GM19099 (cell line): Measurements from ENCODE around the gene TPST2.

Experiments
- POLR2A ChIP-seq: IDR thresholded peaks from 3 replicates; pipeline ENCODE4 v1.6.1; 2011; ENCODE audit warnings: low read depth; ENCODE audit not compliant: insufficient read length; ENCODE audit errors: extremely low read depth

The TPST2 gene

DNA sequence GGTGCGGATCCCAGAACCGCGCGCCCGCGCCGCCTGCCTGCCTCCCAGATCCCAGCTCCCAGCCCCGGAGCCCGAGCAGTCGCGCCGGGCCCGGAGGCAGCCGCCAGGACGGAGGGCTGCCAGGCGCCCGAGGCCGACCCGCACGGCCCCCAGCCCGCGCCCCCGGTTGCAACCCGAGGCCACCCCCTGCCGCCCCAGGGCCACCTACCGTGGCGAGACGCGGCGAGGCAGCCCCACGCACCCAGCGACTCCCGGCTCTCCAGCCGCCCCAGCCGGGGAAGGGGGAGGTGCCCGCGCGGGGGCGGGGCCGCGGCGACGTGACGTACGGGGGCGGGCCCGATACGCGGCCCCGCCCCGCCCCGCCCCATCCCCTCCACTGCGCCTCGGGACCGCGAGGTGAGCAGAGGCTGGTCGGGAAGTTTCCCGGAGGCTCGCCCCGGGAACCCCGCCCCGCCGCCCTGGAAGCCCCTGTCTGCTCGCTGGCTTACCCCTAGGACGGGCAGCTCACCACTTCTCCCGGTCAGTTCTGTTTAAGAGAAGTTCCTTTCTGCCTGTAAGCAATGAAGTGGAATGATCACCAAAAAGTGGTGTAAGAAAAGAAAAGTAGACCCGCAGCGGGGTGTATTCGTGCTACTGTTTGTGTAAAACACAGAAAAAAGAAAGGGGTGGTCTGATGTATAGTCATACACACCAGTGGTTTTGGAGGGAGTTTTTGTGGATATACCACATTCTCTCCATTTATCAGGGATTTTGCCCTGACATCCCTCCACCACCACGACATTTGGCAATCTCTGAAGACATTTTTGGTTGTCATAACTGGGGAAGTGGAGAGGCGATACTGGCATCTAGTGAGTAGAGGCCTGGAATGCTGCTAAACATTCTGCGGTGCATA is at the start of gene TPST2:
TSS of gene TPST2 (minus strand) at position 288 of the 892 bp plus-strand sequence. CDS start 48,502 bp downstream, outside the sequence.
- peak; percentile 89 for TF ChIP-seq POLR2A

DNA sequence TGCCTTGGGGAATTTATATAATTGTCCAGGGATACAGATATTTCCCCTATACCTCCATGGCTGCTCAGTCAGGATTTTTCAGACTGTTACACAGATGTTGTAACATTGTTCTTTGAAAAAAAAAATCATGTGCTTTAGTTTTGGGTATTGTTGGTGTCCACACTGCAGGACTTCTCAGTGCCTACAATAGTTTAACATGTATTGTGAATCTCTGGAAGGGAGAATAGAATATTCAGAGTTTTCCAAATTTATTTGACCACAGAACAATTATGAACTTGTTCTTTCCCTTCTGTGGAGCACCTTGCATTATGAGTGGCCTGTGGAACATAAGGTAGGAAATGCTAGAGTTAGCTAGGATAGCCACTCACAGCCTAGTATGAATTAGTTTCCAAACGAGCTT is 46.4 kb upstream of the TPST2 start:
- TF ChIP-seq POLR2A = no peak

GRCh38 chr22:26635117-26635516 is 45.2 kb upstream of the TPST2 start:
- TF ChIP-seq POLR2A = no peak

DNA sequence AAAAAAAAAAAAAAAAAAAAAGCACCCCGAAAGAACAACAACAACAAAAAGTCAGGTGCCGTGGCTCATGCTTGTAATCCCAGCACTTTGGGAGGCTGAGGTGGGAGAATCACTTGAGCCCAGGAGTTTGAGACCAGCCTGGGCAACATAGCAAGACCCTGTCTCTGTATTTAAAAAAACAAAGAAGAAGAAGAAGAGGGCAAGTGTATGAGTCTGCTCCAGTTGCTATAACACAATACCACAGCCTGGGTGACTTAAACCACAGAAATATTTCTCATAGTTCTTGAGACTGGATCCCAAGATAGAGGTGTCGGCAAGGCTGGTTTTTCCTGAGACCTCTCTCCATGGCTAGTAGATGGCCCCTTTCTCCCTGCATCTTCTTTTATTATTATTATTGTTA is 44.3 kb upstream of the TPST2 start:
- no peak for TF ChIP-seq POLR2A

DNA sequence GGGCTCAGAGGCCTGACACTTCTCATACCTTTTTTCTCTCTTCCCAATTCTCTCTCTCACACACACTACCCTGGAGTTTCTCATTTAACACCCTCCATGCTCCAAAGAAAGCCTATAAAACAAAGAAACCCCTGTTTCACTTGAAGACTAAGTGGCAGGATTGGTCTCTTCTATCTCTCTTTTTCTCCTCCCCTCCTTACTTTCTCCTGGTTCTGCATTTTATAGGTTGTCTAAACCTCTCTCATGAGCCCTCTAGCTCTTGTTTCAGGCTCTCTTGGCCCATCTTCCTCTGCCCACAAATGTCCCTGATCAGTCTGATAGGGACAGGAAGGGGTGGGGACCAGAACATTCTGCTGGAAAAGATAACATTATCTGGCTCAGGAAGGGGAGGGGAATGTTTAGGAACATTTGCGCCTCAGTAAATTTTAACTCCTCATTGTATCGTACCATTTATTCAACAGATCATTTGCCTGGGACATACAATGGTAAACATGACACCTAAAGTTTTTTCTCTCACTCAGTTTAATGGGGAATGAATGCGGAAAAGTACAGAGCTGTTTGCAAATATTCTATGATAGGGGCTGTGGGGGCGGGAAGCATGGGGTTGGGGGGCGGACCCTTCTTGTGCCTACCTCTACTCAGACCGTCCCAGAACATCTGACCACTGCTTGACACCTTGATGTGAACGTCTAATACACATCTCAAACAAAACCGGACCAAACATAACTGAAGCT is 42.7 kb upstream of the TPST2 start:
- TF ChIP-seq POLR2A = no peak

GRCh38 chr22:26631282-26631681 is 41.4 kb upstream of the TPST2 start:
- TF ChIP-seq POLR2A = no peak

DNA sequence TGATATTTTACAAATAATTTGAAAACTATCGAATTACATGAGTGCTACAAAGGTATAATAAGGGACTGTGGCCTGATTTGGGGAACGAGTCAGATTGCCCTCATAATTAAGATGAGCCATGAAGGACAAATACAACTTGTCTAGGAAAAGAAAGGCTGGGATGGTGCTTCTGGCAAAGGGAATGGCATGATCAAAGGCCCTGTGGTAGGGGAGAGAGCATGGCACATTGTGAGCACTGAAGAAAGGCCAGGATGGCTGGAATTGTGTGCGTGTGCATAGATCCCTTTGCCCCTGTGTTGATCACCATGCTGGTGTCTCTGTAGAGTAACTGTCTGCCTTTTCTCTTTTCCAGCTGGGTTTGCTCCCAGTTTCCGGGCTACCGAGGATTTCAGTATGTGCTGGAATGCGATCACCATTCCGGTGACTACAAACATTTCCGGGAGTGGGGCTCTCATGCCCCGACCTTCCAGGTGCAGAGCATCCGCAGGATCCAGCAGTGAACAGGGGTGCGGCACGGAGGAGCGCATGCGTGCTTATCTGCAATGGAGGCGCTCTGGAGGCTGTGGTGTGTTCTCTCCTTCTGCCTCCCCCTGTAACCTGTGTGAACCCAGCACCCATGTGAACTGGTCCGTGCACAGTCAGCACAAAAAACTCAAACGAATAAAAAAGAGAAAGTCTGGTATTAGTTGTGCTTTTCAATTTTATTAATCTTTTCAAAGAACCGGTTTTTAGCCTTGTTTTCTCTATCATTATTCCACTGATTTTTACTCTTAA is 40.2 kb upstream of the TPST2 start:
- TF ChIP-seq POLR2A = no peak

DNA sequence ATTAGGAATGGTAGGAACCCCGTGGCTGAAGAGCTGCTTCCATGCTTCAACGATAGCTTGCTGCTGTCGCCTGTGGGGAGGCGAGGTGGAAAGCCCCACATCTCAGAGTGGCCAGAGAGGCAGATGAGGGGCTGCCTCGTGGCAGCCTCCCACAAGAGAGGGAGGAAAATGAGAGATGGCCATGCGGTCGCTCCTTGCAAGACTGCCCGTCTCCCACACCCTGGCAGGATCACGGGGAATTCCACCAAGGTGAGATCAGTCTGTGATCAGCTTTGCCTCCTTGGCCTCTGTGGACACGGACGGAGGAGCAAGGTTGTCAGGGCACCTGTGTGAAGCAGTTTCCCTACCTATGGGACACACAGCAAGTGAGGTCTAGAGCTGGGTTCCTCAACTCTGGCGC is 34.9 kb upstream of the TPST2 start:
- no peak for TF ChIP-seq POLR2A

DNA sequence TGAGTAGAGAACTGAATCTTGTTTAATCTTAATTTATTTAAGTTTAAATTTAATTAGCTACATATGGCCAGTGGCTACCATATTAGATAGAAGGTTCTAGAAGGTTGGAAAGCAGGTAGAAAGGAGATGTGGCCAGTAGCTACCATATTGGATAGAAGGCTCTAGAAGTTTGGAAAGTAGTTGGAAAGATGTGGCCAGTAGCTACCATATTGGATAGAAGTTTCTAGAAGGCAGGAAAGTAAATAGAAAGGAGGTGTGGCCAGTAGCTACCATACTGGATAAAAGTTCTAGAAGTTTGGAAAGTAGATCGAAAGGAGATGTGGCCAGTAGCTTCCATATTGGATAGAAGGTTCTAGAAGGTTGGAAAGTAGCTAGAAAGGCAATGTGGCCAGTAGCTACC is 34.1 kb upstream of the TPST2 start:
- no peak for TF ChIP-seq POLR2A

- TF ChIP-seq POLR2A = no peak
Observed at GRCh38 chr22:26621663-26622062, 31.7 kb upstream of the TPST2 start, which contains the start of gene CRYBA4. Gene CRYBA4 (plus strand): TSS chr22:26621963. CDS start chr22:26622597, 634 bp downstream.

- TF ChIP-seq POLR2A = no peak
Observed at GRCh38 chr22:26620197-26620596, 30.3 kb upstream of the TPST2 start.

DNA sequence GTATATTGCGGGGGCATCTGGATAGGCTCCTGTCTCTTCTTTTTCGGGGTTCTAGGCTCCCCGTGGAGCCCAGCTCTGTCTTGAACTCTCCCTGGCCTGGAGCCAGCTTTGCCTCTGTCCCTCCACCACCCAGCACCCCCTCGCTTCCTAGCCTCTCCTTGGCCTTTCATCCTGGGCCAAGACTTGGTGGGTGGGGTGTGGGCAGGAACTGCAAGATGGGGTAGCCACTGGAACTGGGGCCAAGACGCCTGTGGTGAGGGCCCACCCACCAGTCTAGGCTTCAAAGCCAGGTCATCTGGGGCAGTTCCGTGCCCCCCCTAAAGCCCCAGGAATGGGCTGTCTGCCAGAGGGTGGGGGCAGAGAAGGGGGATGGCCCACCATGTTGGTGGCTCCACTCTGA is 29.6 kb upstream of the TPST2 start:
- no peak for TF ChIP-seq POLR2A

DNA sequence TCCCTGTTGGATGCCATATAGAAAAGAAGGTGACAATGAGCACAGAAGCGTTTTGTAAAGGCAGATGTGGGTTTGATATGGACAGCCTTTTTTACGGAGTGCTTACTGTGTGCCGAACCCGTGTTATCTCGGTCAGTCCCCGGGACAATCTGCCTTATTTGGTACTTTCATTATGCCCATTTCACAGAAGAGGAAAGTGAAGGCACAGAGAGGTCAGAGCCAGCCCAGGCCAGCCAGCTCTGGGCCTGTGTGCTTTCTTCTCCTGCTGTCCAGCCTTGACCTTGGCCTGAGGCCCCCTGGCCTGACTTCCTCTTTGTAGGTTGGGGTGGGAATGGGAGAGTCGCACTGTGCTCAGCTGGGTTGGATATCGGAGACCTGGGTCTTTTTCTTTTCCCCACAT is 28.5 kb upstream of the TPST2 start:
- TF ChIP-seq POLR2A = no peak

GRCh38 chr22:26617271-26618199 is 27.6 kb upstream of the TPST2 start, which contains the start of gene CRYBB1:
Gene CRYBB1 (minus strand): TSS chr22:26618027. CDS start chr22:26616319, 1,708 bp downstream.
- no peak for TF ChIP-seq POLR2A
